Neural cell (in vitro differentiated cells): ENCODE measurements around the gene PARD3B. TPM values are rescaled to one million over a fixed set of nuclear protein-coding genes. Genes with fewer than 3 reads are reported as not detected.

Experiments
- H2AFZ ChIP-seq: fragments of 200-600, 300-800 bp; sonication (generic), shearing (Covaris generic); 2 replicates; pipeline ENCODE4 v1.6.0; 2014; ENCODE audit warnings: low read depth, mild to moderate bottlenecking, antibody characterized with exemption, low read length, moderate library complexity
- H3F3A ChIP-seq: fragments of 200-600 bp; shearing (Covaris generic); 2 replicates; pipeline ENCODE4 v1.6.1; 2016; ENCODE audit warnings: mild to moderate bottlenecking, moderate library complexity, mixed read lengths, antibody characterized with exemption, low read length; ENCODE audit not compliant: insufficient read depth, poor library complexity, severe bottlenecking
- H3K27ac ChIP-seq: fragments of 200-600, 300-800 bp; sonication (generic), shearing (Covaris generic); 2 replicates; pipeline ENCODE4 v1.5.1; 2014; ENCODE audit warnings: mild to moderate bottlenecking, low read length, moderate library complexity
- H3K27me3 ChIP-seq: fragments of 300-800, 200-600 bp; sonication (generic), shearing (Covaris generic); 2 replicates; pipeline ENCODE4 v1.6.0; 2014; ENCODE audit warnings: mild to moderate bottlenecking, low read depth, low read length, moderate library complexity; ENCODE audit not compliant: insufficient read depth
- H3K36me3 ChIP-seq: fragments of 300-800, 200-600 bp; sonication (generic), shearing (Covaris generic); 2 replicates; pipeline ENCODE4 v1.5.1; 2014; ENCODE audit warnings: mild to moderate bottlenecking, antibody characterized with exemption, low read length, moderate library complexity; ENCODE audit not compliant: insufficient read depth
- H3K4me2 ChIP-seq: fragments of 300-800, 200-600 bp; sonication (generic), shearing (Covaris generic); 2 replicates; pipeline ENCODE4 v1.6.0; 2014; ENCODE audit warnings: mild to moderate bottlenecking, low read length
- H3K4me3 ChIP-seq: fragments of 300-800, 200-600 bp; sonication (generic), shearing (Covaris generic); 2 replicates; pipeline ENCODE4 v1.5.1; 2014; ENCODE audit warnings: mild to moderate bottlenecking, low read length, moderate library complexity
- H3K79me2 ChIP-seq: fragments of 200-600 bp; shearing (Covaris generic); replicated peaks from 2 replicates; pipeline ENCODE4 v1.6.0; 2014; ENCODE audit warnings: mild to moderate bottlenecking, low read length, moderate library complexity; ENCODE audit not compliant: insufficient read depth
- H3K9ac ChIP-seq: fragments of 300-800, 200-600 bp; sonication (generic), shearing (Covaris generic); 2 replicates; pipeline ENCODE4 v1.6.1; 2016; ENCODE audit warnings: mild to moderate bottlenecking, low read length, mixed read lengths
- H3K9me2 ChIP-seq: fragments of 200-600 bp; shearing (Covaris generic); 2 replicates; pipeline ENCODE4 v1.6.1; 2016; ENCODE audit warnings: mild to moderate bottlenecking, low read length, mixed read lengths; ENCODE audit not compliant: insufficient read depth
- H3K9me3 ChIP-seq: fragments of 200-600, 300-800 bp; sonication (generic), shearing (Covaris generic); 2 replicates; pipeline ENCODE4 v1.6.1; 2016; ENCODE audit warnings: mild to moderate bottlenecking, mixed run types, low read length, moderate library complexity, mixed read lengths
- H4K20me1 ChIP-seq: fragments of 200-600 bp; shearing (Covaris generic); 2 replicates; pipeline ENCODE4 v1.6.1; 2016; ENCODE audit warnings: mild to moderate bottlenecking, mixed run types; ENCODE audit not compliant: insufficient read depth
- EP300 ChIP-seq: fragments of 450-650 bp; conservative IDR thresholded peaks from 2 replicates; pipeline ENCODE4 v1.6.1; 2014; ENCODE audit warnings: antibody characterized with exemption, mild to moderate bottlenecking, moderate library complexity; ENCODE audit not compliant: poor library complexity, severe bottlenecking
- EZH2 ChIP-seq: fragments of 200-600, 300-800 bp; shearing (Covaris generic), sonication (generic); IDR thresholded peaks from 2 replicates; pipeline ENCODE4 v1.6.1; 2014; ENCODE audit warnings: antibody characterized with exemption, low read length, borderline replicate concordance, mild to moderate bottlenecking; ENCODE audit not compliant: insufficient read depth, poor library complexity, severe bottlenecking
- MXI1 ChIP-seq: fragments of 450-650 bp; conservative IDR thresholded peaks from 2 replicates; pipeline ENCODE4 v1.6.1; 2014; ENCODE audit warnings: antibody characterized with exemption, mild to moderate bottlenecking; ENCODE audit not compliant: poor library complexity, severe bottlenecking
- POLR2AphosphoS5 ChIP-seq: IDR thresholded peaks from 2 replicates; pipeline ENCODE4 v1.6.1; 2012
- RAD21 ChIP-seq: fragments of 450-650 bp; conservative IDR thresholded peaks from 2 replicates; pipeline ENCODE4 v1.6.1; 2014; ENCODE audit warnings: antibody characterized with exemption, mild to moderate bottlenecking, moderate library complexity
- SMC3 ChIP-seq: fragments of 450-650 bp; conservative IDR thresholded peaks from 2 replicates; pipeline ENCODE4 v1.6.1; 2014; ENCODE audit warnings: antibody characterized with exemption, mild to moderate bottlenecking, moderate library complexity; ENCODE audit not compliant: poor library complexity
- TAF1 ChIP-seq: IDR thresholded peaks from 2 replicates; pipeline ENCODE4 v1.6.1; 2012; ENCODE audit warnings: low read depth
- polyA plus RNA-seq: library from polyadenylated mRNA; depleted of rRNA; stranded (reverse); fragments of >200 nt; gene quantifications from 2 replicates; pipeline ENCODE4 v1.2.3, GENCODE V29; 2014
- TF ChIP-seq, protein P1 (sequence below): fragments of 450-650 bp; IDR thresholded peaks from 2 replicates; pipeline ENCODE4 v1.5.1; 2014; ENCODE audit warnings: antibody characterized with exemption, mild to moderate bottlenecking, moderate library complexity; ENCODE audit not compliant: poor library complexity, severe bottlenecking
- TF ChIP-seq, protein P2 (sequence below): IDR thresholded peaks from 2 replicates; pipeline ENCODE4 v1.6.1; 2012; ENCODE audit warnings: borderline replicate concordance

Gene PARD3B
- polyA plus RNA-seq, 1 donor from 2014 or later, result 0.54 TPM

DNA sequence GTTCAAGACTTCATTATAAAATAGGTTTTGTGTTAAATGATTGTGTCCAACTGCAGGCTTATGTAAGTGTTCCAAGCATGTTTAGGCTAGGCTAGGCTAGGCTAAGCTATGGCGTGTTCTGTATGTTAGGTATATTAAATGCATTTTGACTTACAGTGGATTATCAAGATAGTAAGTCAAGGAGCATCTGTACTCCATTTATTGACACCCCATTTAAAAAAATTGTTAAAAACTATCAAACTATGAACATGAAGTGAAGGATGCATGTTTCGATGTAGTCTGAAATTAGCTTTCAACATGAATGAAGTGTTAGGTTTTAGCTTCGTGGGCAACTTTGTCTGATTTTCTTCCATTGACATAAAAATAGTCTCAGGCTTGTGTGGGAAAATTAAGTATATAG, 290.5 kb downstream of the PARD3B start:
- no peak overlapping the region for H3K27ac ChIP-seq
- H3K27me3 ChIP-seq, result no peaks in the 10 kb centered on the region
- no peaks in the 10 kb centered on the region for H3F3A ChIP-seq
- H3K4me2 ChIP-seq, result no peak overlapping the region
- no peaks in the 10 kb centered on the region for H3K79me2 ChIP-seq
- no peaks in the 10 kb centered on the region for H4K20me1 ChIP-seq
- H3K4me3 ChIP-seq, result no peak overlapping the region
- H2AFZ ChIP-seq, result no peak overlapping the region
- no peaks in the 10 kb centered on the region for H3K36me3 ChIP-seq
- no peak overlapping the region for H3K9ac ChIP-seq
- no peaks in the 10 kb centered on the region for H3K9me2 ChIP-seq
- H3K9me3 ChIP-seq, result no peaks in the 10 kb centered on the region
- TF ChIP-seq POLR2AphosphoS5 (no peak), EZH2 (no peak), SMC3 (no peak), MXI1 (no peak), RAD21 (no peak), TAF1 (no peak), EP300 (no peak)
- TF ChIP-seq, protein P1, sequence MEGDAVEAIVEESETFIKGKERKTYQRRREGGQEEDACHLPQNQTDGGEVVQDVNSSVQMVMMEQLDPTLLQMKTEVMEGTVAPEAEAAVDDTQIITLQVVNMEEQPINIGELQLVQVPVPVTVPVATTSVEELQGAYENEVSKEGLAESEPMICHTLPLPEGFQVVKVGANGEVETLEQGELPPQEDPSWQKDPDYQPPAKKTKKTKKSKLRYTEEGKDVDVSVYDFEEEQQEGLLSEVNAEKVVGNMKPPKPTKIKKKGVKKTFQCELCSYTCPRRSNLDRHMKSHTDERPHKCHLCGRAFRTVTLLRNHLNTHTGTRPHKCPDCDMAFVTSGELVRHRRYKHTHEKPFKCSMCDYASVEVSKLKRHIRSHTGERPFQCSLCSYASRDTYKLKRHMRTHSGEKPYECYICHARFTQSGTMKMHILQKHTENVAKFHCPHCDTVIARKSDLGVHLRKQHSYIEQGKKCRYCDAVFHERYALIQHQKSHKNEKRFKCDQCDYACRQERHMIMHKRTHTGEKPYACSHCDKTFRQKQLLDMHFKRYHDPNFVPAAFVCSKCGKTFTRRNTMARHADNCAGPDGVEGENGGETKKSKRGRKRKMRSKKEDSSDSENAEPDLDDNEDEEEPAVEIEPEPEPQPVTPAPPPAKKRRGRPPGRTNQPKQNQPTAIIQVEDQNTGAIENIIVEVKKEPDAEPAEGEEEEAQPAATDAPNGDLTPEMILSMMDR, result no peak
- TF ChIP-seq, protein P2, sequence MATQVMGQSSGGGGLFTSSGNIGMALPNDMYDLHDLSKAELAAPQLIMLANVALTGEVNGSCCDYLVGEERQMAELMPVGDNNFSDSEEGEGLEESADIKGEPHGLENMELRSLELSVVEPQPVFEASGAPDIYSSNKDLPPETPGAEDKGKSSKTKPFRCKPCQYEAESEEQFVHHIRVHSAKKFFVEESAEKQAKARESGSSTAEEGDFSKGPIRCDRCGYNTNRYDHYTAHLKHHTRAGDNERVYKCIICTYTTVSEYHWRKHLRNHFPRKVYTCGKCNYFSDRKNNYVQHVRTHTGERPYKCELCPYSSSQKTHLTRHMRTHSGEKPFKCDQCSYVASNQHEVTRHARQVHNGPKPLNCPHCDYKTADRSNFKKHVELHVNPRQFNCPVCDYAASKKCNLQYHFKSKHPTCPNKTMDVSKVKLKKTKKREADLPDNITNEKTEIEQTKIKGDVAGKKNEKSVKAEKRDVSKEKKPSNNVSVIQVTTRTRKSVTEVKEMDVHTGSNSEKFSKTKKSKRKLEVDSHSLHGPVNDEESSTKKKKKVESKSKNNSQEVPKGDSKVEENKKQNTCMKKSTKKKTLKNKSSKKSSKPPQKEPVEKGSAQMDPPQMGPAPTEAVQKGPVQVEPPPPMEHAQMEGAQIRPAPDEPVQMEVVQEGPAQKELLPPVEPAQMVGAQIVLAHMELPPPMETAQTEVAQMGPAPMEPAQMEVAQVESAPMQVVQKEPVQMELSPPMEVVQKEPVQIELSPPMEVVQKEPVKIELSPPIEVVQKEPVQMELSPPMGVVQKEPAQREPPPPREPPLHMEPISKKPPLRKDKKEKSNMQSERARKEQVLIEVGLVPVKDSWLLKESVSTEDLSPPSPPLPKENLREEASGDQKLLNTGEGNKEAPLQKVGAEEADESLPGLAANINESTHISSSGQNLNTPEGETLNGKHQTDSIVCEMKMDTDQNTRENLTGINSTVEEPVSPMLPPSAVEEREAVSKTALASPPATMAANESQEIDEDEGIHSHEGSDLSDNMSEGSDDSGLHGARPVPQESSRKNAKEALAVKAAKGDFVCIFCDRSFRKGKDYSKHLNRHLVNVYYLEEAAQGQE, result no peak

DNA sequence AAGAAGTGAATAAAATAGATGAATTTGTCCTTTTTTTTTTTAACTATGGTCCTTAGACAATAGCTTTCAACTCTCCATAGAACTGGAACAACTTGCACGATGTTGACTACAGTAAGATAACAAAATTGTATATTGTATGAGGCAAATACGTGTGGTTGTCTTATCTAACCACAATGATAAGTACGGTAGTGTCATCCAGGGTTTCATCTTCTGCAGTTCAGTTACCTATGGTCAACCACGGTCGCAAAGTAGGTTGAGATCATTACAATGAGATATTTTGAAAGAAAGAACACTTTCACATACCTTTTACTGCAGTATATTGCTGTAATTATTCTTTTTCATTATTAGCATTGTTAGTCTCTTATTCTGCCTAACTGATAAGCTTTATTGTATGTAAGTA, 295.2 kb downstream of the PARD3B start:
- no peaks in the 10 kb centered on the region for H3F3A ChIP-seq
- H3K27me3 ChIP-seq, result no peaks in the 10 kb centered on the region
- H3K4me2 ChIP-seq, result no peak overlapping the region
- H3K36me3 ChIP-seq, result no peaks in the 10 kb centered on the region
- no peaks in the 10 kb centered on the region for H4K20me1 ChIP-seq
- H2AFZ ChIP-seq, result no peak overlapping the region
- H3K9ac ChIP-seq, result no peak overlapping the region
- H3K79me2 ChIP-seq, result no peaks in the 10 kb centered on the region
- TF ChIP-seq EZH2 (no peak), MXI1 (no peak), RAD21 (no peak), EP300 (no peak)
- TF ChIP-seq, protein P1, result no peak
- H3K9me2 ChIP-seq, result no peaks in the 10 kb centered on the region
- H3K4me3 ChIP-seq, result no peak overlapping the region
- no peak overlapping the region for H3K27ac ChIP-seq
- H3K9me3 ChIP-seq, result no peaks in the 10 kb centered on the region
